Thyroid gland (tissue), 4 donors: ENCODE measurements around the gene CACNG4.

ENCODE experiments used
- CTCF ChIP-seq, 6 experiments: fragments of 200-600 bp in 3 of 6; fragments of 450-650 bp in 3 of 6; sonication (generic) in 3 of 6; IDR thresholded peaks; one replicate each; pipeline ENCODE4 v1.5.1; 2016 to 2019; ENCODE audit warnings: antibody characterized with exemption in 6 of 6, mild to moderate bottlenecking in 2 of 6, inconsistent platforms in 1 of 6, moderate library complexity in 1 of 6
- POLR2A ChIP-seq, 2 donors: fragments of 450-650 bp; IDR thresholded peaks; one replicate each; pipeline ENCODE4 v1.6.1; 2017; ENCODE audit warnings: antibody characterized with exemption in 2 of 2, mild to moderate bottlenecking in 2 of 2, moderate library complexity in 1 of 2

DNA sequence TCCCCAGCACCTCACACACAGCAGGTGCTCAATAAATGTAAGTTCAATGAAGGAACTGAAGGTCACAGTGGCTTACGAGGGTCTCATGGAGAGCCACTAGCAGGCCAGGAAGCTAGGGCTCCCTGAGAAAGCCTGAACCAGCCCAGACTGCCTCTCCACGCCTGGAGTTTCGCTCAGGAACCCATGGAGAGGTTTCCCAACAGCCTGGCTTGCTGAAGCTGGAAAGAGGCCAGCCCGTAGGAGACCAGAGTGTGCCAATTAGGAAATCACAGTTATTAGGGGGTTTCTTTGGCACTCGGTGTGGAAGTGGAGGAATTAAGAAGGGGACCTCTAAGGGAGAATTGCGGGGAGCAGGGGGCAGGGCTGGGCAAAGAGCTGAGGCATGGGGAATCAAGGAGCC, 43.6 kb downstream of the CACNG4 start:
- TF ChIP-seq POLR2A (IDR thresholded peaks at IDR 0.05) (no peak), CTCF (IDR thresholded peaks at IDR 0.05) (no peak)
